ENCODE results near the gene NLGN1. TPM values are rescaled to one million over a fixed set of nuclear protein-coding genes. Genes with fewer than 3 reads are reported as not detected.

NLGN1 gene
- total RNA-seq, 1 experiment from 2014 or later, result not detected

GRCh38 chr3:174303907-174304560, 906.5 kb downstream of the NLGN1 start:
- no peak overlapping the region for H3K4me2 ChIP-seq (ENCODE audit: low read length)
- BruUV-seq (replicated peaks), result no TSS peak
- no peaks in the 10 kb centered on the region for H3K79me2 ChIP-seq (ENCODE audit: insufficient read depth, low read length)
- TF ChIP-seq EZH2phosphoT487 (IDR thresholded peaks at IDR 0.05; ENCODE audit: borderline replicate concordance), result no peak
- TF ChIP-seq TCF7L2 (IDR thresholded peaks at IDR 0.05; ENCODE audit: borderline replicate concordance, extremely low read depth, insufficient read depth, insufficient read length), result no peak
- no peak for TF ChIP-seq JUND (IDR thresholded peaks at IDR 0.05)
- no peak for TF ChIP-seq SRF (IDR thresholded peaks at IDR 0.05; ENCODE audit: low read depth)
- no peak for TF ChIP-seq ZFX (IDR thresholded peaks at IDR 0.05)
- no peak for TF ChIP-seq ATF3 (IDR thresholded peaks at IDR 0.05)
- no peak for TF ChIP-seq ZNF274 (IDR thresholded peaks at IDR 0.05; ENCODE audit: low read depth, low read length)
- TF ChIP-seq RAD21 (IDR thresholded peaks at IDR 0.05; ENCODE audit: low read depth), result no peak
- H4K20me1 ChIP-seq (ENCODE audit: insufficient read depth), result no peaks in the 10 kb centered on the region
- RAD21 ChIA-PET (ENCODE audit: low non-redundant PET in 1 of 2, low total read pairs in 2 of 2, uncharacterized antibody in 2 of 2, unreplicated experiment in 2 of 2), result no interaction called here
- no peaks in the 10 kb centered on the region for H3K4me1 ChIP-seq (ENCODE audit: control insufficient read depth in 1 of 2, insufficient read depth in 2 of 2, low read length in 2 of 2)
- intact Hi-C loops (cut with micrococcal nuclease), result no loop called here
- H3K9me3 ChIP-seq (ENCODE audit: control insufficient read depth in 1 of 2, insufficient read depth in 1 of 2, low read depth in 1 of 2, low read length in 2 of 2), result no peaks in the 10 kb centered on the region
- H2AFZ ChIP-seq (ENCODE audit: low read depth, low read length, poor library complexity, severe bottlenecking), result no peak overlapping the region
- no peak for ATAC-seq
- H3K9me2 ChIP-seq (ENCODE audit: insufficient read depth), result no peaks in the 10 kb centered on the region
- H3K9ac ChIP-seq (ENCODE audit: low read length), result no peak overlapping the region
- H3K27ac ChIP-seq (ENCODE audit: low read depth, low read length), result no peak overlapping the region
- no peak for DNase-seq (ENCODE audit: low read depth, low spot score)
- no peak overlapping the region for H3K4me3 ChIP-seq (replicated peaks in 1 of 2; ENCODE audit: low read depth in 1 of 2, low read length in 2 of 2)
- no peaks in the 10 kb centered on the region for H3K36me3 ChIP-seq (ENCODE audit: control insufficient read depth in 1 of 2, insufficient read depth in 2 of 2, low read length in 2 of 2)
- no peaks in the 10 kb centered on the region for H3K27me3 ChIP-seq (ENCODE audit: insufficient read depth, low read length)
- CTCF ChIA-PET, result no interaction called here
- POLR2A ChIA-PET, result no interaction called here

DNA sequence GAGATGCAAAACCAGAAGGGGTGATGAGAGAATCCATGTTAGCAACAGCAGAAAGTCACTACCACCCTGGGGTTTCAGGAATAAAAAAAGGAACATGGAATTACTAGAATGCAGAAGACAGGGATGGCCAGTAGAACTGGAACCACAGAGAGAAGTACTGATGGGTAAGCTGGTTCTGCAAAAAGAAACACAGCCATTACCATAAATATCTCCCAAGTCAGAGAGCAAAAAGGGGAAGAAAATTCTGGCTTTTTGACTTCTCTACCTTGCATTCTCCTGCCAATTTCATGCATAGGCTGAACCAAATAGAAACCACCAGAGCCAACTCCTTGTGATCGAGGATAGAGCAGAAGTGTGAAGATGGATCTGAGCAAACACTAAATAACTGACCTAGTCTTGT, 911.2 kb downstream of the NLGN1 start:
- Histone ChIP-seq H3K36me3 (ENCODE audit: control insufficient read depth in 1 of 2, insufficient read depth in 2 of 2, low read length in 2 of 2) (no peaks in the 10 kb centered on the region), H3K9me3 (ENCODE audit: control insufficient read depth in 1 of 2, insufficient read depth in 1 of 2, low read depth in 1 of 2, low read length in 2 of 2) (no peaks in the 10 kb centered on the region), H3K9me2 (ENCODE audit: insufficient read depth) (no peaks in the 10 kb centered on the region), H3K27me3 (ENCODE audit: insufficient read depth, low read length) (no peaks in the 10 kb centered on the region), H3K4me3 (replicated peaks in 1 of 2; ENCODE audit: low read depth in 1 of 2, low read length in 2 of 2) (no peak overlapping the region), H3K9ac (ENCODE audit: low read length) (no peak overlapping the region), H3K27ac (ENCODE audit: low read depth, low read length) (no peak overlapping the region), H3K4me1 (ENCODE audit: control insufficient read depth in 1 of 2, insufficient read depth in 2 of 2, low read length in 2 of 2) (no peaks in the 10 kb centered on the region), H2AFZ (ENCODE audit: low read depth, low read length, poor library complexity, severe bottlenecking) (no peak overlapping the region), H3K4me2 (ENCODE audit: low read length) (no peak overlapping the region), H3K79me2 (ENCODE audit: insufficient read depth, low read length) (no peaks in the 10 kb centered on the region), H4K20me1 (ENCODE audit: insufficient read depth) (no peaks in the 10 kb centered on the region)
- no TSS peak for BruUV-seq (replicated peaks)
- DNase-seq (ENCODE audit: low read depth, low spot score) (no peak), ATAC-seq (no peak)
- POLR2A ChIA-PET, result no interaction called here
- CTCF ChIA-PET, result no interaction called here
- RAD21 ChIA-PET (ENCODE audit: low non-redundant PET in 1 of 2, low total read pairs in 2 of 2, uncharacterized antibody in 2 of 2, unreplicated experiment in 2 of 2), result no interaction called here
- intact Hi-C loops (cut with micrococcal nuclease), result no loop called here
- TF ChIP-seq MAX (IDR thresholded peaks at IDR 0.05) (no peak), POLR2A (IDR thresholded peaks at IDR 0.05; ENCODE audit: borderline replicate concordance, extremely low read depth, insufficient read depth, insufficient read length) (no peak), ATF3 (IDR thresholded peaks at IDR 0.05) (no peak), TCF7L2 (IDR thresholded peaks at IDR 0.05; ENCODE audit: borderline replicate concordance, extremely low read depth, insufficient read depth, insufficient read length) (no peak), SP1 (IDR thresholded peaks at IDR 0.05; ENCODE audit: low read depth) (no peak), EZH2 (IDR thresholded peaks at IDR 0.05) (no peak), YY1 (IDR thresholded peaks at IDR 0.05; ENCODE audit: extremely low read depth, insufficient replicate concordance, low read depth, low read length) (no peak), CEBPB (IDR thresholded peaks at IDR 0.05; ENCODE audit: low read depth) (no peak), POLR2AphosphoS5 (IDR thresholded peaks at IDR 0.05; ENCODE audit: low read depth, low read length) (no peak), CBX3 (IDR thresholded peaks at IDR 0.05; ENCODE audit: low read depth) (no peak), EGR1 (IDR thresholded peaks at IDR 0.05; ENCODE audit: low read depth) (no peak), RAD21 (IDR thresholded peaks at IDR 0.05; ENCODE audit: low read depth) (no peak), ZNF274 (IDR thresholded peaks at IDR 0.05; ENCODE audit: low read depth, low read length) (no peak), SRF (IDR thresholded peaks at IDR 0.05; ENCODE audit: low read depth) (no peak), FOSL1 (IDR thresholded peaks at IDR 0.05; ENCODE audit: low read depth) (no peak), SIN3A (IDR thresholded peaks at IDR 0.05; ENCODE audit: low read depth) (no peak), JUND (IDR thresholded peaks at IDR 0.05) (no peak), ZFX (IDR thresholded peaks at IDR 0.05) (no peak)
- TF ChIP-seq, protein P1, sequence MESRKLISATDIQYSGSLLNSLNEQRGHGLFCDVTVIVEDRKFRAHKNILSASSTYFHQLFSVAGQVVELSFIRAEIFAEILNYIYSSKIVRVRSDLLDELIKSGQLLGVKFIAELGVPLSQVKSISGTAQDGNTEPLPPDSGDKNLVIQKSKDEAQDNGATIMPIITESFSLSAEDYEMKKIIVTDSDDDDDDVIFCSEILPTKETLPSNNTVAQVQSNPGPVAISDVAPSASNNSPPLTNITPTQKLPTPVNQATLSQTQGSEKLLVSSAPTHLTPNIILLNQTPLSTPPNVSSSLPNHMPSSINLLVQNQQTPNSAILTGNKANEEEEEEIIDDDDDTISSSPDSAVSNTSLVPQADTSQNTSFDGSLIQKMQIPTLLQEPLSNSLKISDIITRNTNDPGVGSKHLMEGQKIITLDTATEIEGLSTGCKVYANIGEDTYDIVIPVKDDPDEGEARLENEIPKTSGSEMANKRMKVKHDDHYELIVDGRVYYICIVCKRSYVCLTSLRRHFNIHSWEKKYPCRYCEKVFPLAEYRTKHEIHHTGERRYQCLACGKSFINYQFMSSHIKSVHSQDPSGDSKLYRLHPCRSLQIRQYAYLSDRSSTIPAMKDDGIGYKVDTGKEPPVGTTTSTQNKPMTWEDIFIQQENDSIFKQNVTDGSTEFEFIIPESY (IDR thresholded peaks at IDR 0.05; ENCODE audit: extremely low read depth, insufficient replicate concordance, low read length), result no peak
